ENCODE data around the gene FREM3. TPM values are rescaled to one million over a fixed set of nuclear protein-coding genes. Genes with fewer than 3 reads are reported as not detected.

Gene FREM3
- polyA plus RNA-seq, 1 donor from 2014 or later: 0.60 TPM

Other genes starting within 250 kb of the FREM3 start
- 29.7 TPM for gene SMARCA5, start 187.0 kb downstream of the FREM3 start, polyA plus RNA-seq
- 5.6 TPM for gene GYPE, start 204.9 kb upstream of the FREM3 start, polyA plus RNA-seq

All from IgD-negative memory B cell (primary cell).